ENCODE measurements around the gene CD19.
A peak's percentile ranks its signal among the peaks of the same experiment; 100 is the strongest.
"Not testable (repeated sequence)": the region's sequence is repeated elsewhere in the genome, so short reads cannot be mapped to it uniquely, and the experiment has no call there.

The CD19 gene

GRCh38 chr16:28910086-28911031 lies 21.4 kb upstream of the CD19 start:
- DNase-seq = peak; percentile 11

GRCh38 chr16:28912558-28912957 lies 19.2 kb upstream of the CD19 start:
- DNase-seq = no peak

GRCh38 chr16:28913946-28914724 lies 17.6 kb upstream of the CD19 start:
- DNase-seq = no peak

- DNase-seq = no peak
Observed at GRCh38 chr16:28915181-28915580, 16.6 kb upstream of the CD19 start.

- no peak for DNase-seq
Observed at GRCh38 chr16:28917095-28917494, 14.7 kb upstream of the CD19 start.

- no peak for DNase-seq
Observed at GRCh38 chr16:28918698-28919097, 13.1 kb upstream of the CD19 start.

- DNase-seq = no peak
Observed at GRCh38 chr16:28923231-28923587, 8.6 kb upstream of the CD19 start.

- DNase-seq = peak; percentile 78
Observed at GRCh38 chr16:28923652-28924398, 7.9 kb upstream of the CD19 start.

GRCh38 chr16:28924399-28924761 lies 7.4 kb upstream of the CD19 start:
- no peak for DNase-seq

GRCh38 chr16:28924762-28925385 lies 6.9 kb upstream of the CD19 start, which contains the start of gene RABEP2:
RABEP2 (minus strand) TSS chr16:28925238; CDS start chr16:28925163, 75 bp downstream.
- peak; percentile 99 for DNase-seq

- peak; percentile 81 for DNase-seq
Observed at GRCh38 chr16:28925386-28926228, 6.2 kb upstream of the CD19 start.

- not testable (repeated sequence) for DNase-seq
Observed at GRCh38 chr16:28926284-28926683, 5.5 kb upstream of the CD19 start.

GRCh38 chr16:28927815-28928214 lies 4.0 kb upstream of the CD19 start:
- no peak for DNase-seq

GRCh38 chr16:28930203-28930602 lies 1.6 kb upstream of the CD19 start:
- DNase-seq = no peak

- DNase-seq = no peak
Observed at GRCh38 chr16:28930652-28931051, 1.1 kb upstream of the CD19 start.

GRCh38 chr16:28932339-28933141 lies 769 bp downstream of the CD19 start:
- DNase-seq = no peak

- DNase-seq = no peak
Observed at GRCh38 chr16:28933171-28933570, 1.4 kb downstream of the CD19 start.

GRCh38 chr16:28935346-28935745 lies 3.6 kb downstream of the CD19 start:
- DNase-seq = no peak

- peak; percentile 80 for DNase-seq
Observed at GRCh38 chr16:28935924-28936783, 4.4 kb downstream of the CD19 start.

- no peak for DNase-seq
Observed at GRCh38 chr16:28936784-28937155, 5.0 kb downstream of the CD19 start.

All from RPMI8226 (cell line).